Endothelial cell of umbilical vein (primary cell): ENCODE results near the gene RNMT. TPM values are rescaled to one million over a fixed set of nuclear protein-coding genes. Genes with fewer than 3 reads are reported as not detected.

Experiments
- BruUV-seq: library from RNA; stranded (reverse); fragments of 400-500 nt; replicated peaks from 2 replicates; lab custom pipeline; 2021; lab: Mats Ljungman, UMichigan
- CTCF ChIA-PET: fragments of 300-600, 350-600 bp; sonication (Branson Sonifier 250); formaldehyde crosslinking; loops from one replicate; lab custom pipeline; 2021; ENCODE audit warnings: antibody characterized with exemption, inconsistent platforms; lab: Charles Lee
- POLR2A ChIA-PET: fragments of 300-600, 350-600 bp; sonication (Branson Sonifier 250); formaldehyde crosslinking; loops from one replicate; lab custom pipeline; 2021; ENCODE audit warnings: antibody characterized with exemption, inconsistent platforms; lab: Charles Lee
- DNase-seq: peaks from one replicate; pipeline ENCODE4 v3.0.0-alpha.2; 2011; ENCODE audit warnings: low read depth, low spot score
- FAIRE-seq: peaks from 2 replicates; lab custom pipeline; 2011; peaks lifted over from hg19 to GRCh38; lab: Jason Lieb, UNC
- H2AFZ ChIP-seq: 2 replicates; pipeline ENCODE4 v1.6.0; 2012; ENCODE audit warnings: low read depth, low read length, control low read depth, inconsistent platforms
- H3K27ac ChIP-seq: 2 replicates; pipeline ENCODE4 v1.5.1; 2011; ENCODE audit warnings: low read depth, mild to moderate bottlenecking, control low read depth, low read length, moderate library complexity; ENCODE audit not compliant: insufficient read depth
- H3K27me3 ChIP-seq, 2 experiments: 2 replicates each; pipeline versions ENCODE4 v1.6.0 to v1.6.1; 2011; ENCODE audit warnings: low read length in 2 of 2, mixed read lengths in 1 of 2; ENCODE audit not compliant: control insufficient read depth in 2 of 2, insufficient read depth in 2 of 2
- H3K36me3 ChIP-seq, 2 experiments: 2 replicates in 1 of 2; 3 replicates in 1 of 2; pipeline ENCODE4 v1.5.1; 2011; ENCODE audit warnings: low read length in 2 of 2, mild to moderate bottlenecking in 1 of 2, moderate library complexity in 1 of 2; ENCODE audit not compliant: control insufficient read depth in 2 of 2, insufficient read depth in 2 of 2; ENCODE audit errors: extremely low read depth in 1 of 2
- H3K4me1 ChIP-seq: 3 replicates; pipeline ENCODE4 v1.5.1; 2011; ENCODE audit warnings: mild to moderate bottlenecking, low read length; ENCODE audit not compliant: control insufficient read depth, insufficient read depth; ENCODE audit errors: extremely low read depth
- H3K4me2 ChIP-seq: 2 replicates; pipeline ENCODE4 v1.6.1; 2011; ENCODE audit warnings: low read length, control low read depth, mixed read lengths; ENCODE audit not compliant: insufficient read depth
- H3K4me3 ChIP-seq, 3 experiments: fragments of 200-600 bp in 1 of 3; sonication (generic), shearing (Covaris generic) in 1 of 3; replicated peaks in 1 of 3; 2 replicates each; pipeline ENCODE4 v1.5.1; 2011 to 2016; ENCODE audit warnings: control low read depth in 3 of 3, low read length in 3 of 3, mild to moderate bottlenecking in 2 of 3, inconsistent platforms in 1 of 3, low read depth in 1 of 3, moderate library complexity in 1 of 3; ENCODE audit not compliant: insufficient read depth in 1 of 3
- H3K79me2 ChIP-seq: 2 replicates; pipeline ENCODE4 v1.6.0; 2012; ENCODE audit warnings: low read length, inconsistent platforms; ENCODE audit not compliant: control insufficient read depth, insufficient read depth
- H3K9ac ChIP-seq: replicated peaks from 2 replicates; pipeline ENCODE3; 2011; ENCODE audit warnings: low read length, control low read depth; ENCODE audit not compliant: insufficient read depth; ENCODE audit errors: extremely low read depth
- H3K9me1 ChIP-seq: replicated peaks from 3 replicates; pipeline ENCODE4 v1.6.0; 2011; ENCODE audit warnings: mild to moderate bottlenecking, low read length; ENCODE audit not compliant: control insufficient read depth, insufficient read depth; ENCODE audit errors: extremely low read depth
- H3K9me3 ChIP-seq: replicated peaks from 2 replicates; pipeline ENCODE4 v1.5.1; 2012; ENCODE audit warnings: low read length, inconsistent platforms; ENCODE audit not compliant: control insufficient read depth, insufficient read depth
- H4K20me1 ChIP-seq: replicated peaks from 2 replicates; pipeline ENCODE3; 2011; ENCODE audit warnings: mild to moderate bottlenecking, low read length; ENCODE audit not compliant: control insufficient read depth, insufficient read depth; ENCODE audit errors: extremely low read depth
- CTCF ChIP-seq, 2 donors: IDR thresholded peaks; 1 replicate in 1 of 2; 2 replicates in 1 of 2; pipeline ENCODE4 v1.5.1; 2011; ENCODE audit warnings: low read length in 2 of 2, mild to moderate bottlenecking in 2 of 2, moderate library complexity in 2 of 2, control low read depth in 1 of 2, inconsistent platforms in 1 of 2, low read depth in 1 of 2; ENCODE audit not compliant: insufficient read depth in 1 of 2; ENCODE audit errors: extremely low read depth in 1 of 2
- EZH2 ChIP-seq: IDR thresholded peaks from 2 replicates; pipeline ENCODE4 v1.6.1; 2012; ENCODE audit warnings: borderline replicate concordance, low read depth, mild to moderate bottlenecking, moderate library complexity, low read length, inconsistent platforms; ENCODE audit not compliant: severe bottlenecking
- FOS ChIP-seq: IDR thresholded peaks from 2 replicates; pipeline ENCODE4 v1.6.1; 2011; ENCODE audit warnings: mild to moderate bottlenecking, low read length, moderate library complexity, borderline replicate concordance; ENCODE audit not compliant: insufficient read depth
- GATA2 ChIP-seq: IDR thresholded peaks from 2 replicates; pipeline ENCODE4 v1.7.0; 2011; ENCODE audit warnings: low read depth, mild to moderate bottlenecking, moderate library complexity, mixed read lengths, low read length; ENCODE audit not compliant: insufficient read length, insufficient read depth
- JUN ChIP-seq: IDR thresholded peaks from 2 replicates; pipeline ENCODE4 v1.6.1; 2011; ENCODE audit warnings: borderline replicate concordance, low read depth; ENCODE audit not compliant: insufficient read length, insufficient read depth
- MAX ChIP-seq: IDR thresholded peaks from 2 replicates; pipeline ENCODE4 v1.6.1; 2011; ENCODE audit not compliant: insufficient read depth, insufficient read length
- MYC ChIP-seq: IDR thresholded peaks from one replicate; pipeline ENCODE4 v1.6.1; 2011; ENCODE audit warnings: mild to moderate bottlenecking, low read depth, low read length
- POLR2A ChIP-seq: IDR thresholded peaks from 2 replicates; pipeline ENCODE4 v1.6.1; 2012; ENCODE audit warnings: low read depth, mild to moderate bottlenecking, control low read depth, low read length
- POLR2AphosphoS5 ChIP-seq: IDR thresholded peaks from 2 replicates; pipeline ENCODE4 v1.6.1; 2012; ENCODE audit warnings: low read depth, mild to moderate bottlenecking, control low read depth, low read length, moderate library complexity; ENCODE audit not compliant: insufficient read depth
- dilution Hi-C: fragments of 300-500 bp; cut with MboI; formaldehyde crosslinking; loops from one replicate; pipeline ENCODE4 v1.15.0; 2019; ENCODE audit warnings: low sequenced_read_pairs; ENCODE audit not compliant: extremely low pct_ligation_motif_present
- intact Hi-C: fragments of 100-400 bp; cut with micrococcal nuclease; formaldehyde crosslinking; loops from one replicate; pipeline ENCODE4 v1.10.0; 2022
- polyA plus RNA-seq, 4 experiments: library from polyadenylated mRNA; depleted of rRNA in 3 of 4; stranded (reverse) in 3 of 4; unstranded in 1 of 4; fragments of >200 nt; gene quantifications; 2 replicates each; pipeline versions ENCODE4 v1.2.1 to v1.2.3, GENCODE V29; 2011 to 2012; ENCODE audit warnings: missing spikeins in 1 of 4
- total RNA-seq: library from RNA; stranded (reverse); gene quantifications from 2 replicates; pipeline ENCODE4 v1.2.3, GENCODE V29; 2021

RNMT gene
- total and polyA plus RNA-seq, 2 donors (not counting 3 experiments of a cell fraction or from before 2014, with no cell fraction given), result 9.8 to 29.5 TPM

GRCh38 chr18:13712400-13713131, 13.9 kb upstream of the RNMT start:
- intact Hi-C loops, result no loop called here

More at GRCh38 chr18:13712400-13713131, 13.9 kb upstream of the RNMT start:
- no peak overlapping the region for H3K4me3 ChIP-seq
- H3K79me2 ChIP-seq, result peaks cover 56% of the 10 kb centered on the region
- H3K4me2 ChIP-seq, result no peak overlapping the region
- H3K36me3 ChIP-seq, result no peaks in the 10 kb centered on the region
- CTCF ChIA-PET, result interaction anchor here (1.1 kb wide), 1 partner anchor 9 kb away, joined by 3 read pairs; no protein-coding TSS in a partner anchor
- no peaks in the 10 kb centered on the region for H3K9me3 ChIP-seq
- DNase-seq (peak; percentile 6), FAIRE-seq (no peak)
- H3K27me3 ChIP-seq, result no peaks in the 10 kb centered on the region
- no peak for TF ChIP-seq POLR2AphosphoS5
- TF ChIP-seq MAX, result no peak
- TF ChIP-seq EZH2, result no peak
- TF ChIP-seq POLR2A, result no peak
- no peak for TF ChIP-seq CTCF (IDR thresholded peaks at IDR 0.05; ENCODE audit: extremely low read depth in 1 of 2, insufficient read depth in 1 of 2, low read depth in 1 of 2, low read length in 2 of 2)
- TF ChIP-seq MYC, result no peak
- no peak for TF ChIP-seq GATA2
- TF ChIP-seq FOS, result no peak
- TF ChIP-seq JUN, result no peak
- peaks cover 2% of the 10 kb centered on the region for H4K20me1 ChIP-seq
- H2AFZ ChIP-seq, result no peak overlapping the region
- H3K9ac ChIP-seq, result no peak overlapping the region
- BruUV-seq, result no TSS peak
- POLR2A ChIA-PET, result no interaction called here
- H3K4me1 ChIP-seq, result no peaks in the 10 kb centered on the region
- H3K27ac ChIP-seq, result no peak overlapping the region
- dilution Hi-C loops, result no loop called here
- no peaks in the 10 kb centered on the region for H3K9me1 ChIP-seq
